Activated T-helper 9 cell treated with anti-CD3 and anti-CD28 coated beads, Interleukin-2, amount 50 U/mL, for 16 hours (primary cell): ENCODE measurements around the gene BORCS6.
A peak's percentile ranks its signal among the peaks of the same experiment; 100 is the strongest.
"Not testable (repeated sequence)": the region's sequence is repeated elsewhere in the genome, so short reads cannot be mapped to it uniquely, and the experiment has no call there.

Experiments used
- DNase-seq: peaks from one replicate; pipeline ENCODE4 v3.0.0-alpha.2; 2020; ENCODE audit warnings: low read depth

Gene BORCS6

GRCh38 chr17:8189711-8190477 lies at the start of gene BORCS6:
Gene BORCS6 (minus strand): TSS chr17:8190180. CDS start chr17:8190140, 40 bp downstream.
- DNase-seq, result peak; percentile 91

- no peak for DNase-seq
These were observed 47.9 kb upstream of the BORCS6 start for GRCh38 chr17:8237886-8238285.

- DNase-seq, result no peak
These were observed 47.2 kb upstream of the BORCS6 start for GRCh38 chr17:8237175-8237574.

- no peak for DNase-seq
These were observed 45.7 kb upstream of the BORCS6 start for GRCh38 chr17:8235676-8236075.

- DNase-seq, result no peak
These were observed 44.6 kb upstream of the BORCS6 start for GRCh38 chr17:8234361-8235270.

- DNase-seq, result no peak
These were observed 41.7 kb upstream of the BORCS6 start for GRCh38 chr17:8231701-8232100.

- DNase-seq, result no peak
These were observed 37.2 kb upstream of the BORCS6 start for GRCh38 chr17:8227238-8227581.

GRCh38 chr17:8226536-8227237 lies 36.7 kb upstream of the BORCS6 start:
- DNase-seq, result peak; percentile 30

- DNase-seq, result peak; percentile 47
These were observed 36.0 kb upstream of the BORCS6 start for GRCh38 chr17:8225813-8226535.

GRCh38 chr17:8224891-8225812 lies 35.2 kb upstream of the BORCS6 start:
- DNase-seq, result no peak

GRCh38 chr17:8223356-8224126 lies 33.6 kb upstream of the BORCS6 start:
- peak; percentile 26 for DNase-seq

GRCh38 chr17:8222630-8223355 lies 32.8 kb upstream of the BORCS6 start:
- DNase-seq, result peak; percentile 77

GRCh38 chr17:8222380-8222629 lies 32.3 kb upstream of the BORCS6 start:
- no peak for DNase-seq

- DNase-seq, result peak; percentile 79
These were observed 31.8 kb upstream of the BORCS6 start for GRCh38 chr17:8221663-8222379.

- peak; percentile 78 for DNase-seq
These were observed 31.0 kb upstream of the BORCS6 start for GRCh38 chr17:8220783-8221662.

- not testable (repeated sequence) for DNase-seq
These were observed 24.0 kb upstream of the BORCS6 start for GRCh38 chr17:8214000-8214399.

GRCh38 chr17:8212312-8213180 lies 22.6 kb upstream of the BORCS6 start:
- DNase-seq, result no peak
